Transverse colon (tissue), 4 donors: ENCODE data around the gene BCOR.

Source experiments
- CTCF ChIP-seq, 5 experiments: fragments of 200-600 bp in 3 of 5; fragments of 450-650 bp in 2 of 5; sonication (generic) in 3 of 5; IDR thresholded peaks; 1 replicate in 2 of 5; 2 replicates in 3 of 5; pipeline ENCODE4 v1.5.1; 2016 to 2017; ENCODE audit warnings: antibody characterized with exemption in 5 of 5, inconsistent platforms in 3 of 5, mild to moderate bottlenecking in 2 of 5, moderate library complexity in 1 of 5
- POLR2A ChIP-seq: fragments of 450-650 bp; IDR thresholded peaks from one replicate; pipeline ENCODE4 v1.6.1; 2016; ENCODE audit warnings: antibody characterized with exemption, mild to moderate bottlenecking, moderate library complexity
- POLR2AphosphoS5 ChIP-seq, 3 donors: sonication (generic); formaldehyde crosslinking; IDR thresholded peaks; one replicate each; pipeline ENCODE4 v1.6.1; 2016; ENCODE audit warnings: antibody characterized with exemption in 3 of 3

GRCh38 chrX:40041915-40042314 is 55.8 kb downstream of the BCOR start:
- TF ChIP-seq CTCF (IDR thresholded peaks at IDR 0.05) (no peak), POLR2A (no peak), POLR2AphosphoS5 (IDR thresholded peaks at IDR 0.05) (no peak)
